ENCODE measurements around the gene ALDOC.

DNA sequence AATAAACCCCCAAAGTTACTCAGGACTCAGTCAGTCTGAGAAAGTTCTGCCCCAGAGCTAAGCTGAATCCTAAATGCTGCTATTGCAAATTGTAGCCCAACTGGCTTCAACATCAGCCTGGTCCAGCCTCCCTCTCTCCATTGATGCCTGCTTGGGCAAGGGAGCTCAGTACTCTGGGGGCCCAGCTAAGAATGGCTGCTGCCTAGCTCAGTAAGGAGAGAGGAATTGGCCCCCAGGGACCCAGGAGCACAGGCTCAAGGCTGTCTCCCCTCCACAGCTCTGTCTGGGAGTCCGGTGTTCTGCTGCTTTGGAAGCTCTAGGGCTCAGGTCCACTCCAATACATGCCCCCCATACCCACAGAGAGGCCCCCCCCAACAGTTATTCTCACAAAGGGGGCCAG lies 25.8 kb downstream of the ALDOC start:
- TF ChIP-seq POLR2A (IDR thresholded peaks at IDR 0.05; ENCODE audit: low read depth) = no peak
- TF ChIP-seq, protein P1, sequence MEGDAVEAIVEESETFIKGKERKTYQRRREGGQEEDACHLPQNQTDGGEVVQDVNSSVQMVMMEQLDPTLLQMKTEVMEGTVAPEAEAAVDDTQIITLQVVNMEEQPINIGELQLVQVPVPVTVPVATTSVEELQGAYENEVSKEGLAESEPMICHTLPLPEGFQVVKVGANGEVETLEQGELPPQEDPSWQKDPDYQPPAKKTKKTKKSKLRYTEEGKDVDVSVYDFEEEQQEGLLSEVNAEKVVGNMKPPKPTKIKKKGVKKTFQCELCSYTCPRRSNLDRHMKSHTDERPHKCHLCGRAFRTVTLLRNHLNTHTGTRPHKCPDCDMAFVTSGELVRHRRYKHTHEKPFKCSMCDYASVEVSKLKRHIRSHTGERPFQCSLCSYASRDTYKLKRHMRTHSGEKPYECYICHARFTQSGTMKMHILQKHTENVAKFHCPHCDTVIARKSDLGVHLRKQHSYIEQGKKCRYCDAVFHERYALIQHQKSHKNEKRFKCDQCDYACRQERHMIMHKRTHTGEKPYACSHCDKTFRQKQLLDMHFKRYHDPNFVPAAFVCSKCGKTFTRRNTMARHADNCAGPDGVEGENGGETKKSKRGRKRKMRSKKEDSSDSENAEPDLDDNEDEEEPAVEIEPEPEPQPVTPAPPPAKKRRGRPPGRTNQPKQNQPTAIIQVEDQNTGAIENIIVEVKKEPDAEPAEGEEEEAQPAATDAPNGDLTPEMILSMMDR (IDR thresholded peaks at IDR 0.05) = no peak

All from esophagus muscularis mucosa (tissue), 3 donors.